ENCODE measurements around the gene ZNF296. TPM values are rescaled to one million over a fixed set of nuclear protein-coding genes. Genes with fewer than 3 reads are reported as not detected.
A peak's percentile ranks its signal among the peaks of the same experiment; 100 is the strongest.

ZNF296 gene
- total and polyA plus RNA-seq, 2 of the 13 experiments (the other 11 are each of a cell fraction or from before 2014, with no cell fraction given): 0.26 to 0.62 TPM

- intact Hi-C loops (cut with micrococcal nuclease; ENCODE audit: unreplicated experiment): loop anchor here (1.0 kb wide), 1 partner anchor 21 kb away; no protein-coding TSS in a partner anchor
- no peaks in the 10 kb centered on the region for H3K27me3 ChIP-seq (ENCODE audit: control insufficient read depth in 1 of 2, insufficient read depth in 2 of 2, low read length in 2 of 2)
- H3K9ac ChIP-seq (ENCODE audit: insufficient read depth, low read depth, low read length): peak overlapping the region; percentile 58; the same call in 1 of the 2 replicates
- no peak for DNase-seq (ENCODE audit: low spot score)
- peaks cover 60% of the 10 kb centered on the region for H3K4me1 ChIP-seq (ENCODE audit: insufficient read depth, low read length)
- BruUV-seq (replicated peaks): no TSS peak
- ChIA-PET CTCF (ENCODE audit: low intra/inter-chr PET ratio, low total read pairs) (interaction anchor here (1.1 kb wide), 1 partner anchor 21 kb away, joined by 3 read pairs; no protein-coding TSS in a partner anchor), POLR2A (interaction anchor here (1.4 to 2.2 kb wide), 5 partner anchors 12 to 74 kb away, joined by 5 to 30 read pairs (median 6); partner anchors contain the start of genes BLOC1S3, GEMIN7 and PPP1R37)
- peaks cover 11% of the 10 kb centered on the region for H4K20me1 ChIP-seq (ENCODE audit: insufficient read depth, low read length)
- ATAC-seq: no peak
- TF ChIP-seq GMEB2 (CRISPR knock-in tag; IDR thresholded peaks at IDR 0.05; ENCODE audit: low read depth) (no peak), XBP1 (CRISPR knock-in tag; IDR thresholded peaks at IDR 0.05) (no peak), ZNF34 (CRISPR knock-in tag; IDR thresholded peaks at IDR 0.05; ENCODE audit: borderline replicate concordance) (no peak), POLR2G (IDR thresholded peaks at IDR 0.05; ENCODE audit: low read depth, low read length) (no peak), ETV6 (CRISPR knock-in tag; conservative IDR thresholded peaks at IDR 0.05) (no peak), ZNF510 (CRISPR knock-in tag; IDR thresholded peaks at IDR 0.05; ENCODE audit: low read depth) (no peak), KLF15 (CRISPR knock-in tag; IDR thresholded peaks at IDR 0.05; ENCODE audit: borderline replicate concordance) (no peak), NR3C1 (CRISPR knock-in tag; IDR thresholded peaks at IDR 0.05) (no peak), GPBP1L1 (CRISPR knock-in tag; IDR thresholded peaks at IDR 0.05) (no peak), YEATS4 (CRISPR knock-in tag; IDR thresholded peaks at IDR 0.05; ENCODE audit: borderline replicate concordance) (no peak), ZNF256 (CRISPR knock-in tag; conservative IDR thresholded peaks at IDR 0.05) (no peak), ZNF770 (CRISPR knock-in tag; IDR thresholded peaks at IDR 0.05) (no peak)
- no peak for FAIRE-seq
- H3K36me3 ChIP-seq (replicated peaks in 1 of 2; ENCODE audit: control insufficient read depth in 1 of 2, insufficient read depth in 2 of 2, low read length in 2 of 2): peaks cover 0 to 15% of the 10 kb centered on the region in 2 experiments; a peak in 3 of 5 replicates
- 95% methylated on average over 16 of the region's 16 CpGs for WGBS (ENCODE audit: low lambda C conversion rate)
- H3K4me3 ChIP-seq (replicated peaks in 1 of 3; ENCODE audit: insufficient read depth in 1 of 3, low read depth in 2 of 3, low read length in 3 of 3): 0 out of 6 replicates have a peak overlapping the region, but pooled peaks of 1 of the 3 experiments have one; percentile 65
- peak overlapping the region; percentile 75 for H3K27ac ChIP-seq (ENCODE audit: extremely low read length, insufficient read depth, low read length)
- no peak overlapping the region for H2AFZ ChIP-seq (ENCODE audit: low read length)
- H3K9me3 ChIP-seq (ENCODE audit: low read length): no peaks in the 10 kb centered on the region
- H3K79me2 ChIP-seq (ENCODE audit: insufficient read depth, low read length): peaks cover 93% of the 10 kb centered on the region
- in situ Hi-C loops (cut with HindIII; ENCODE audit: extremely low pct_ligation_motif_present, low pct_unique_long_range_greater_than_20kb): no loop called here
- H3K4me2 ChIP-seq (ENCODE audit: low read depth, low read length): peak overlapping the region; percentile 76
These were observed 28.5 kb upstream of the ZNF296 start for GRCh38 chr19:45104658-45105349.
